GM12878 (cell line): ENCODE measurements around the gene SMPD2. TPM values are rescaled to one million over a fixed set of nuclear protein-coding genes. Genes with fewer than 3 reads are reported as not detected.

Experiments
- ATAC-seq: fragments of 200-7000 bp; cut with Tn5 transposase; 3 replicates; pipeline ENCODE4 v1.9.1; 2020; ENCODE audit warnings: mild to moderate bottlenecking, moderate library complexity
- BruUV-seq: library from RNA; stranded (reverse); fragments of 400-500 nt; replicated peaks from 2 replicates; lab custom pipeline; 2021; lab: Mats Ljungman, UMichigan
- CTCF ChIA-PET: fragments of 300-600 bp; sonication (Branson Sonifier 250); formaldehyde crosslinking; extraction: SDS; loops from one replicate; lab custom pipeline; 2021; ENCODE audit warnings: inconsistent platforms; lab: Yijun Ruan, JAX
- POLR2A ChIA-PET: fragments of 350-600 bp; formaldehyde crosslinking; extraction: SDS; loops from one replicate; lab custom pipeline; 2021; ENCODE audit warnings: inconsistent platforms; lab: Charles Lee
- RAD21 ChIA-PET: fragments of 300-600 bp; sonication (Branson Sonifier 250); formaldehyde crosslinking; loops from one replicate; lab custom pipeline; 2023; ENCODE audit warnings: antibody characterized with exemption; ENCODE audit not compliant: unreplicated experiment; lab: Charles Lee
- SMC1A ChIA-PET: fragments of 300-600 bp; sonication (Branson Sonifier 250); formaldehyde crosslinking; loops from one replicate; lab custom pipeline; 2023; ENCODE audit not compliant: unreplicated experiment, uncharacterized antibody; lab: Charles Lee
- DNase-seq: peaks from one replicate; pipeline ENCODE4 v3.0.0-alpha.2; 2011; ENCODE audit warnings: low read depth, low spot score
- FAIRE-seq: peaks from 3 replicates; lab custom pipeline; 2011; peaks lifted over from hg19 to GRCh38; lab: Jason Lieb, UNC
- H2AFZ ChIP-seq: 2 replicates; pipeline ENCODE4 v1.6.0; 2011; ENCODE audit warnings: low read depth, low read length, control low read depth; ENCODE audit not compliant: control insufficient read depth
- H3K27ac ChIP-seq: 2 replicates; pipeline ENCODE4 v1.5.1; 2011; ENCODE audit warnings: control low read depth; ENCODE audit not compliant: control insufficient read depth, insufficient read depth
- H3K27me3 ChIP-seq, 2 experiments: replicated peaks in 1 of 2; 2 replicates each; pipeline versions ENCODE4 v1.6.0 to v1.6.1; 2011; ENCODE audit warnings: low read length in 1 of 2; ENCODE audit not compliant: control insufficient read depth in 2 of 2, insufficient read depth in 2 of 2
- H3K36me3 ChIP-seq, 2 experiments: 2 replicates each; pipeline ENCODE4 v1.5.1; 2011; ENCODE audit warnings: low read length in 1 of 2; ENCODE audit not compliant: control insufficient read depth in 2 of 2, insufficient read depth in 2 of 2
- H3K4me1 ChIP-seq: 2 replicates; pipeline ENCODE4 v1.6.1; 2011; ENCODE audit warnings: mild to moderate bottlenecking, low read length, moderate library complexity, mixed read lengths; ENCODE audit not compliant: control insufficient read depth, insufficient read depth
- H3K4me2 ChIP-seq: 2 replicates; pipeline ENCODE4 v1.6.0; 2011; ENCODE audit warnings: control low read depth; ENCODE audit not compliant: control insufficient read depth, insufficient read depth
- H3K4me3 ChIP-seq: fragments of 200-600 bp; sonication (generic); 2 replicates; pipeline ENCODE4 v1.5.1; 2016
- H3K79me2 ChIP-seq: 2 replicates; pipeline ENCODE4 v1.6.0; 2011; ENCODE audit warnings: low read length; ENCODE audit not compliant: control insufficient read depth, insufficient read depth
- H3K9ac ChIP-seq: 2 replicates; pipeline ENCODE4 v1.8.0; 2011; ENCODE audit warnings: low read length, control low read depth, mixed read lengths; ENCODE audit not compliant: control insufficient read depth, insufficient read depth
- H3K9me3 ChIP-seq: replicated peaks from 3 replicates; pipeline ENCODE4 v1.5.1; 2011; ENCODE audit warnings: mild to moderate bottlenecking, low read length; ENCODE audit not compliant: control insufficient read depth, insufficient read depth
- H4K20me1 ChIP-seq: 2 replicates; pipeline ENCODE4 v1.6.0; 2011; ENCODE audit not compliant: control insufficient read depth, insufficient read depth
- ELK1 ChIP-seq: IDR thresholded peaks from 2 replicates; pipeline ENCODE4 v1.6.1; 2012; ENCODE audit warnings: low read depth, low read length, improper control_type of control experiment
- HDGF ChIP-seq: fragments of 450-650 bp; IDR thresholded peaks from 2 replicates; pipeline ENCODE4 v1.6.1; 2016; ENCODE audit warnings: antibody characterized with exemption
- KAT2A ChIP-seq: conservative IDR thresholded peaks from 2 replicates; pipeline ENCODE4 v1.6.1; 2011; ENCODE audit warnings: low read depth, low read length; ENCODE audit not compliant: control insufficient read depth
- SMARCA5 ChIP-seq: fragments of 450-650 bp; IDR thresholded peaks from 2 replicates; pipeline ENCODE4 v1.6.1; 2017; ENCODE audit warnings: mild to moderate bottlenecking
- STAT3 ChIP-seq: IDR thresholded peaks from 2 replicates; pipeline ENCODE4 v1.6.1; 2011; ENCODE audit warnings: low read depth, low read length, improper control_type of control experiment
- TCF7 ChIP-seq: IDR thresholded peaks from 2 replicates; pipeline ENCODE4 v1.6.1; 2014; ENCODE audit warnings: antibody characterized with exemption, borderline replicate concordance
- ZBTB40 ChIP-seq: fragments of 450-650 bp; IDR thresholded peaks from 2 replicates; pipeline ENCODE4 v1.6.1; 2016; ENCODE audit warnings: mild to moderate bottlenecking, moderate library complexity, borderline replicate concordance
- WGBS: methylation state at CpG from one replicate; pipeline ENCODE4 v1.1.6; 2016; ENCODE audit warnings: low lambda C conversion rate; ENCODE audit not compliant: insufficient replicate concordance, insufficient coverage; ENCODE audit errors: missing lambda C conversion rate; 5-methylcytosine and 5-hydroxymethylcytosine counted together
- in situ Hi-C: fragments of 300-500 bp; cut with MboI; formaldehyde crosslinking; loops from 9 replicates; pipeline ENCODE4 v1.14.3; 2018; ENCODE audit warnings: mixed read lengths
- intact Hi-C: fragments of 100-400 bp; cut with micrococcal nuclease; formaldehyde crosslinking; loops from one replicate; pipeline ENCODE4 v1.14.2; 2022; ENCODE audit not compliant: unreplicated experiment
- polyA plus RNA-seq, 11 experiments: library from polyadenylated mRNA; depleted of rRNA in 4 of 11; unstranded in 6 of 11; stranded (reverse) in 5 of 11; fragments of >200 nt; fragmentation: Nextera tagmentation in 4 of 11; fragmentation: Illumina TruSeq in 1 of 11; extraction: Ambion mirVana in 4 of 11; extraction: Trizol in 1 of 11; gene quantifications; 1 replicate in 1 of 11; 2 replicates in 10 of 11; pipeline versions ENCODE4 v1.2.1 to v1.2.3, GENCODE V29; 2011 to 2016; ENCODE audit warnings: inconsistent platforms in 2 of 11, missing spikeins in 2 of 11, low read depth in 1 of 11
- total RNA-seq, 4 experiments: library from RNA; depleted of rRNA in 3 of 4; stranded (reverse); fragments of >200 nt in 3 of 4; fragmentation: Illumina TruSeq in 1 of 4; extraction: Trizol in 1 of 4; gene quantifications; 2 replicates each; pipeline versions ENCODE4 v1.2.1 to v1.2.3, GENCODE V29; 2013 to 2021

The SMPD2 gene
- total and polyA plus RNA-seq, 10 of the 15 experiments (the other 5 are each of a cell fraction or from before 2014, with no cell fraction given): 0.06 to 15.4 (median 9.7) TPM

GRCh38 chr6:109473120-109473519, 32.6 kb downstream of the SMPD2 start (continued):
- TF ChIP-seq HDGF (no peak), TCF7 (no peak)

GRCh38 chr6:109474995-109475394, 34.5 kb downstream of the SMPD2 start:
- no peak overlapping the region for H3K9ac ChIP-seq
- CTCF ChIA-PET: interaction anchor here (1.1 to 1.2 kb wide), 2 partner anchors 15 to 30 kb away, joined by 3 to 5 read pairs; no protein-coding TSS in a partner anchor
- no peak for ATAC-seq

More at GRCh38 chr6:109474995-109475394, 34.5 kb downstream of the SMPD2 start:
- DNase-seq (no peak), FAIRE-seq (no peak)
- H3K4me1 ChIP-seq: peaks cover 28% of the 10 kb centered on the region
- ChIA-PET RAD21 (no interaction called here), SMC1A (interaction anchor here (3.6 to 9.4 kb wide), 2 partner anchors 11 to 18 kb away, joined by 14 to 148 read pairs; partner anchors contain the start of gene MICAL1), POLR2A (interaction anchor here (0.7 to 1.0 kb wide), 2 partner anchors 9 to 217 kb away, joined by 3 read pairs; no protein-coding TSS in a partner anchor)
- no peak overlapping the region for H3K4me2 ChIP-seq
- no peak overlapping the region for H3K27ac ChIP-seq
- no peaks in the 10 kb centered on the region for H3K9me3 ChIP-seq
- H3K36me3 ChIP-seq: peaks cover 5 to 21% of the 10 kb centered on the region in 2 experiments
- intact Hi-C loops (loop anchor here (10.0 kb wide), 1 partner anchor 710 kb away; the partner anchor contains the start of gene CDC40), in situ Hi-C loops (no loop called here)
- no peaks in the 10 kb centered on the region; the same call in 1 of the 2 replicates for H4K20me1 ChIP-seq
- H3K79me2 ChIP-seq: peaks cover 64% of the 10 kb centered on the region
- H2AFZ ChIP-seq: no peak overlapping the region
- WGBS: 48% methylated on average over 4 of the region's 4 CpGs
- no TSS peak for BruUV-seq
- no peak for TF ChIP-seq KAT2A
- no peak for TF ChIP-seq SMARCA5
- TF ChIP-seq STAT3: no peak
- no peak for TF ChIP-seq ZBTB40
- no peak for TF ChIP-seq ELK1
- H3K27me3 ChIP-seq: no peaks in the 10 kb centered on the region
- H3K4me3 ChIP-seq: no peak overlapping the region
